ENCODE data around the gene OR8D2.
"Not testable (repeated sequence)": the region's sequence is repeated elsewhere in the genome, so short reads cannot be mapped to it uniquely, and the experiment has no call there.

The OR8D2 gene

GRCh38 chr11:124285610-124286344 lies 34.2 kb downstream of the OR8D2 start:
- DNase-seq = no peak

- no peak for DNase-seq
Measured at GRCh38 chr11:124278261-124278660, 41.7 kb downstream of the OR8D2 start.

- no peak for DNase-seq
Measured at GRCh38 chr11:124277804-124278203, 42.2 kb downstream of the OR8D2 start.

- DNase-seq = no peak
Measured at GRCh38 chr11:124277207-124277606, 42.8 kb downstream of the OR8D2 start.

- DNase-seq = no peak
Measured at GRCh38 chr11:124276081-124276480, 43.9 kb downstream of the OR8D2 start.

GRCh38 chr11:124274000-124274399 lies 46.0 kb downstream of the OR8D2 start:
- DNase-seq = no peak

GRCh38 chr11:124270886-124271285 lies 49.1 kb downstream of the OR8D2 start:
- not testable (repeated sequence) for DNase-seq

Data from activated naive CD4-positive, alpha-beta T cell treated with anti-CD3 and anti-CD28 coated beads, Interleukin-2, amount 50 U/mL, for 16 hours (primary cell).